GM19468 (cell line): ENCODE data around the gene MYH15.
A peak's percentile ranks its signal among the peaks of the same experiment; 100 is the strongest.

Experiments
- ATAC-seq: cut with Tn5 transposase; IDR thresholded peaks from one replicate; pipeline ENCODE4 v1.9.1; 2021; ENCODE audit warnings: mild to moderate bottlenecking, moderate library complexity, moderate number of reproducible peaks; ENCODE audit not compliant: unreplicated experiment; ENCODE audit errors: extremely low read depth

Gene MYH15

DNA sequence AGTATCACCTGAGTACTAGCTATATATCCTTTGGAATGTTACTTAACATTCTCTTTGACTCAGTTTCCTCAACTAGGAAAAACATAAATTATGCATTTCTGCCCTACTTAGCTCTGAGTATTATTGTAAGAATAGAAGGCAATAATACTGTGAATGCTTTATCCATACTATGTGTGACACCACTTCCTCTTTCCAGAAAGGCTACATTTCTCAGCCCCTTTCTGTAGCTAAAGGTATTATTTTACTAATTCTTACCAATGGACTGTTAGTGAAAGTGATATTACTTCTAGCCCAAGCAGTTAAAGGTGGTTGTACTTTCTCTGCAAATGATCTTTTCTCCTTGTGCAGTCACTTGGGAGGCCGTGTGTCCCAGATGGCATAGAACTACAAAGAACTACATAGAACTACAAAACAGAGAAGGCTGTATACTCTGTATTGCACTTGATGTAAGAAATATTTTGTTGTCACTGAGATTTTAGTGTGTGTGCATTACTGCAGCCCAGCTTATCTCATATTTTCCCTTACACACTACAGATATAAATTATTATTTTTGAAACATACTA is 35.1 kb downstream of the MYH15 start:
- no peak for ATAC-seq

DNA sequence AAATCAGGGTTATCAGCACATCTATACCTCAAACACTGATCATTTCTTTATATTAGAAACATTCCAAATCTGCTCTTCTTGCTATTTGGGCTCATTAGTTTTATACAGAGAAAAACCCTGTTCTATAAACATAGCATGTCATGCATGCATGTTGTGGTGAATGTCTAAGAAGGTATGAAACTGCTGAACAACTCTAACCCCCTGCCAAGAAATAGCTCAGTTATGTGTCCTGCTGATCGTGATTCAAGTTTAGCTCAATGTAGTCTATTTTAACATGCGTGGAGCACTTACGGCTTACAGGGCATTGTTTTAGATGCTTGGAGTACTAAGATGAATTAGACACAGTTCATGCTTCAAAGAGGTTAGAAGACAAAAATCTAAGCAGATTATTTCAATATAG is 35.8 kb downstream of the MYH15 start:
- no peak for ATAC-seq

DNA sequence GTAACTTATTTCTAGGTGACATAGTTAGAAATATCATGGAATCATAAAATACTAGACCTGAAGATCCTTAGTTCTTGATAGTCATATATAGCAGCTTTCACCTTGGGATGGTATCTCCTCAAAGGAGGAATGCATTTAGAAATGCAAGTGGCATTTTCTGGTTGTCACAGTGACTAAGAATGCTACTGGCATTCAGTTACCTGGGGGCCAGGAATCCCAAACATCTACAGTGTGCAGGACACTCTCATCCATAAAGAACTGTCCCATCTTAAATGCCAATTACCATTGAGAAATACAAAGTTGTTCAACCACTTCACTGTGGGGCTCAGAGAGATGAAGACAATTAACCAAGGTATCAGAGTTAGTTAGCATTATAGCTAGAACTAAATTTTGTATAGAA is 36.7 kb downstream of the MYH15 start:
- no peak for ATAC-seq

DNA sequence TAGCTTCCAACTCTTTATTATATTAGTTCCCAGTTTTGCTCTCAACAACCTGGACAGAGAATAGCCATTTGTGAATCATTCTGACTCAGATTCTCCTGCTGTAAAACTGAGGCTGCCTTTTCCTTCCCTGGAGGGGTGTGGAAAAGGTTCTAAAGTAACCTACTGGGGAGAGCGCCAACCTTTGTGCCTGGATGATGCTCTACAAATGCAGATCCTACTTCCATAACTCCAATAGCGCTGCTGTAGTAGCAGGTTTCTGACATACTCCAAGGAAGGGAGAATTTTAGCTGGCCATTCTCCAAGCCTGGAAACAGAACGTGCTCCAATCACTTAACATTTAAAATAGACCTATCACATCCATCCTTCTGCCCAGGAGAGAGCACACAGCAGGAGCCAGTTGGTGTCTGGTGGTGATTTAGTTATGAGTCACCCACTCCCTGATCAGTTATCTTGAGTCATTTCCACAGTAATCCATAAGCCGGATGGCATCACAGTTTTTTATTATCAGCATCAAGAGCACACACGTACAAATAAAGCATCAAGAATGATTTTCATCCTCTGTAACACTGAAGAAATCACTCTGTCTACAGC is 38.3 kb downstream of the MYH15 start:
- ATAC-seq, result no peak

DNA sequence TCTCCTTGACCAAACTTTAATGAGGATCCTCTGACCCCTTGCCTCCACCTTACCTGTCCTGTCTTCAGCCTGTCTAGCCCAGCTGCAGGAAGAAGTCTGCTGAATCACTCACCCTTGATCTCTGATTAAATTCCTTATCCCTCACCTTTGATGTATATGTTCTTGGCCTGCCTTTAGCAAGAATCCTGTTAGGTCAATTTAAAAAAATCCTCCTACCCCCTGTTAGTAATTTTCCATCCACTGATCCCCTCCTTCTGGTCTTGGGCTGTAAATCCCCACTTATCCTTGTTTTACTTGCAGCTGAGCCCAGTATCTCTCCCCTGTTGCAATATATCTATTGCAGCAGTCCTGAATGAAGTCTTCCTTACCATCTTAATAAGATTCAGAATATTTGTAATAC is 39.0 kb downstream of the MYH15 start:
- no peak for ATAC-seq

DNA sequence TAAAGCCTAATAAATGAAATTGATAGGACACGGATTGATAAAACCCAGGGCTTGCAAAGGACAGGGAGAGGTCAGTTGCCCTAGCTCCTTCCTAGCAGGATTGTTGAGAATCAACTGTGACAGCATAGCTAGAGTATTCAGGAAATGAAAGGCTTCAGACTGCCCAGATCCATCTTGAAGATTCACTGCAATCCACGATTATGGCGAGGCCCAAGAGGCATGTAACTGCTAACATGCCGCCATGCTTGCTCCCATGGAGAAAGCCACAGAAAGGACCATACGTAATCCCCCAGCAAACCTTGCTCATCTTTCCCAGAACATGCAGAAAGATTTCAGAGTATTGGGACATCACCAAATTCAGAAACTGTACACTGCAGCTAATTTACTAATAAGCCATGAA is 41.3 kb downstream of the MYH15 start:
- ATAC-seq, result no peak

DNA sequence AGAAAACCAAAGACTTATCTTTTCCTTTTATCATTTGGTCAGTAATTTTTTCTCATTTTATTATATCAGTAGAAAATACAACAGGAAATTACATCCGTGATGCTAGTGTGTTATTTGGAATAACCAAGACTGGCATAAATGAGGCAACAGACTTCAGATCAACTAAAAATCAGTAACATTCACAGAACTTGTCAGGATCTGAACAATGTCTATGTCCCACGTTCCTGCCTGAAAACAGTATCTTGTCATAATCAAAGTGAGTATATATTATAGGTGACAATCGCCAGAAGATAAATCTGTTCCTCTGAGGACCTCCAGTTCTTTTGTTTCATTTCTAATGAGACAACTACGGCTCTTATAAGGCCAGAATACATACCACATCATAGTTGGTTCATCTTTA is 41.8 kb downstream of the MYH15 start:
- no peak for ATAC-seq

DNA sequence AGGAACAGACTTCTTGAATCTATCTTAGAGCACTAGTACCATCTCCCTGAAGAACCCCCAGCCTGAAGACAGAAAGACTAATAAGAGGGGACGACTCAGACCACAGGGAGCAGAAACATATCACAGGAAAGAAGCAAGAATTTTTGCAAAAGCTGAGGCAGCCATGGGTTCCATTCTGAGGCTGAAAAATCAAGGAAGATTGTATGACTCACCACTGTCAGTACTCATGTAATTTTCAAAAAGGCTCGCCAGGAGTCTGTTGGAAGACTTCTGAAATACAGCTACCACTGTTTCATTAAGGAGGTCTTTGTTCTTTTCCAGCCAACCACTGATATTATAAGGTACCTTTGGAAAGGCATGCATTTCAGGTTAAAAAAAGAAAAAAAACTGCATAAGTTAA is 47.5 kb downstream of the MYH15 start:
- no peak for ATAC-seq

DNA sequence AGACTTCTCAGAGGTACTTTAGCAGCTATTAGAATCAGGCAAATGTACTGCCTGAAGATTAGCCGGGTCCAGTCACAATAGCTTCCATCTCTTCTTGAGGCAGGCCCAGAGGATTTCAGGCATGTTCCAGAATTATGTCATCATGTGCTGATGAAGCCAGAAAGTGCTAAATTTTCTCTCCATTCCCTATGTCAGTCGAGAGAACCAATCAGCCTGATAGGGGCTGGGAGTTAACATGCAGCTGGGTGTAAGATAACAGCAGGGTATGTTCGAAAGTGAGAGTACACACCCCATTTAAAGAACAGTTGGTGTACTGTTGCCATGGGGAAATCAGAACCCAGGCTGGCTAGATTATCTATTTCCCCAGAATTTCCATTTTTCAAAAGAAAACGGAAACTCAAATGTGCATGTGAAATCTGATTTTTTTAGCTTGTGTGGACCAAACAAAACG is 48.7 kb downstream of the MYH15 start:
- ATAC-seq, result no peak

DNA sequence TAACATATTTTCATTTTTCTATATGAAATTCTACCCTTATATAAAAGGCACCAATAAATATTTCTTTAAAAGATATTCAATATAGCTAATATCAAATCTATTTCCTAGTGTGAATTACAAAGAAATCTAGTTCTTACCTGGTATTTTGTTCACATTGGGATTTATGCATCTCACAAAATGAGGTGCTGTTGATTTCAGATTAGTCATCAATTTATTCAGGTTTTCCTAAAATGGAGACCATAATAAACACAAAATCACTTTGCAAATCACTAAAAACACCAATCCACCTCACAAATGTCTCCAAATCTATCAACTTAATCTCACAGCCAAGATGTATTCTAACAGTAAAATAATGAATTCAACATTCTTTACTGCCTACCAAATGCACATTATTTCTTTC is 51.2 kb downstream of the MYH15 start:
- ATAC-seq, result no peak

DNA sequence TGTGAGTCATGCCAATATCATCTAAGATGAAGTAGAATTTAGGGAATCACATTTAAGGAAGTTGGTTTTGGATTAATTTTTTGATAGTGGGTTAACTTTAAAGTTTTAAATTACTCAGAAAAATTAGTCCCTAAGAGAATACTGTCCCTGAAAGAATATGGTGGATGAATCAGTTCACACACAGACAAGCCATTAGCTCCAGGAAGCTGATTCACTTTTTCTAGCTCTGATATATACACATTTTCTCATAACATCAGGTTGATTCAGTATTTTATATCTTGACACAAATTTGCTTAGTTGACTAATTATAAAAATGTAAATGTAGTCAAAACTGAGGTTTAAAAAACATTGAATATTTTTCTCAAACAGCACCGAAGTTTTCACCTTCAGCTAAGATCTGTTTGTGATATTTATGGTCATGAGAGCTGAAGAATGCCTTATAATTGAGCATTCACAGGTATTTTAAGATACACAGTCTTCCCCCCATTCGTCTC is 55.1 kb downstream of the MYH15 start:
- ATAC-seq, result no peak

DNA sequence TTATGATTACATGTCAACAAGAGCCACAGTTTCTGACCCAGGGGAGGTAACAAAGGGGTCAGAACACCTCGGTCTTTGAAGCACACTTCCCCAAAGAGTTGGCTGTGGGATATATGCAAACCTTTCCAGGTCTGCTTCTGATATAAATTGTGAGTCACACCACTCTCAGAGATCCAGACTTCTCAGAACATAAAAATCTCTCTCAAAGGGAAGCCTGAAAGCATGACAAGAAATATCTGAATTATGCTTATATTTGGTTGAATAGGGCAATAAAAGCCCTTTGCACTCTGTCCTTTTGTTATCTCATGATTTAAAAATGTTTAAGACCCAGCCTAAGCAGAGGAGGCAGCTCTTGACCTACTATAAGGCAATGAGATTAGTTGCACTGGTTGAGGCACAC is 56.8 kb downstream of the MYH15 start:
- ATAC-seq, result no peak

DNA sequence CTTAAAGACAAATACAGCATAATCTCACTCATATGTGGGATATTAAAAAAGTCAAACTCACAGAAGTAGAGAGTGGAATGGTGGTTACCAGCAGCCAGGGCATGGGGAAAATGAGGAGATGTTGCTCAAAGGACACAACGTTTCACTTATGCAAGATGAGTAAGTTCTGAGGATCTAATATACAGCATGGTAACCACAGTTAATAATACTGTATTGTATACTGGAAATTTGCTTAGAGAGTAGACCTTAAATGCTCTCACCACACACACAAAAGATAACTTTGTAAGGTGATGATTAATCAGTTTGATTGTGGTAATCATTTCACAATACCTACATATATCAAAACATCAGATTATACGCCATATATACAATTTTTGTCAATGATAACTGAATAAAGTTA is 60.0 kb downstream of the MYH15 start:
- ATAC-seq, result no peak

DNA sequence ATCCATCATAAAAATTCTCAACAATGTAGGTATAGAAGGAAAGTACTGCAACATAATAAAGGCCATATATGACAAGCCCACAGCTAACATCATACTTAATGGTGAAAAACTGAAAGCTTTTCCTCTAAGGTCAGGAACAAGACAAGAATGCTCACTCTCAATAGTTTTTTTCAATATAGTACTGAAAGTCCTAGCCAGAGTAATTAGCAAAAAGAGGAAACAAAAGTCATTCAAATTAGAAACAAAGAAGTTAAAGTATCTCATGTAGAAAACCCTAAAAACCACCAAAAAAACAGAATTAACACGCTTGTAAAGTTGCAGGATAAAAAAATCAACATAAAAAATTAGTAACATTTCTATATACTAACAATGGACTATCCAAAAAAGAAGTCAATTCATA is 61.8 kb downstream of the MYH15 start:
- ATAC-seq, result peak; percentile 83

DNA sequence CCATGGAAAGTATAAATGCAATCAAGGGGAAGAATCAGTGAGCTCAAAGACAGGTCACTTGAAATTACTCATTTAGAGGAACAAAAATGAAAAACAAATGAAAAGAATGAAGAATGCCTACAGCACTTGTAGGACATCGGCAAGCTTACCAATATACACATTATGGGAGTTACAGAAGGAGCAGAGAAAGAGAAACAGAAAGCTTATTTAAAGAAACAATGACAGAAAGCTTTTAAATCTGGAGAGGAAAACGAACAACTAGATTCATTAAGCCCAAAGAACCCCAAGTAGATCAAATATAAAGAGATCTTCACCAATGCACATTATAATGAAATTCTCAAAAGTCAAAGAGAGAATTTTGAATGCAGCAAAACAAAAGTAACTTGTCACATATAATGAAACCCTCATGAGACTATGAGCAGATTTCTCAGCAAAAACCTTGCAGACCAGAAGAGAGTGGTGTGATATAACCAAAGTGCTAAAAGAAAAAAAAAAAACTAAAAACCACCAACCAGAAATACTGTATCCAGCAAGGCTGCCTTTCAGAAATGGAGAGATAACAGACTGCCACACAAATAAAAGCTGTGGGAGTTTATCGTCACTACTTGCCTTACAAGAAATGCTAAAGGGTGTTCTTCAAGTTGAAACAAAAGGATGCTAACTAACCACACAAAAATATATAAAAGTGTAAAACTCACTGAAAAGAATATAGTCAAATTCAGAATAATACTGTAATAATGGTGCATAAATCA is 63.1 kb downstream of the MYH15 start:
- no peak for ATAC-seq

DNA sequence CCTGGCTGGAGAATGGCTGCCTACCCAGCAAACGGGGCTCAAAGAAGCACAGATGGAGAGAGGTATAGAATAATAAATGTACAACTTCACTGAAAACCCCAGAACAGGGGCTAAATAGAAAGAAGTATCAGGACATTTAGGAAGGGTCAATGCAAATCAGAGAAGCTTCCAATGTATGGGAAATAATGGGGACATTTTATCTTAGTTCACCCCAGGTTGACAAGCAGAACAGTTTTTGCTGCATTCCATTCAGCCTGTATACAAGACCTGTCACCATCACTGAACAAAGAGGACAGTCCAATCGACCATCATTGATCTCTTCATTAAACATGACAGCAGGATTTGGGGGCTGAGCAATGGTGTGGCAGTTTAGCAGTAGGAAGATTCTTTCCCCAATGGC is 68.1 kb downstream of the MYH15 start:
- no peak for ATAC-seq

DNA sequence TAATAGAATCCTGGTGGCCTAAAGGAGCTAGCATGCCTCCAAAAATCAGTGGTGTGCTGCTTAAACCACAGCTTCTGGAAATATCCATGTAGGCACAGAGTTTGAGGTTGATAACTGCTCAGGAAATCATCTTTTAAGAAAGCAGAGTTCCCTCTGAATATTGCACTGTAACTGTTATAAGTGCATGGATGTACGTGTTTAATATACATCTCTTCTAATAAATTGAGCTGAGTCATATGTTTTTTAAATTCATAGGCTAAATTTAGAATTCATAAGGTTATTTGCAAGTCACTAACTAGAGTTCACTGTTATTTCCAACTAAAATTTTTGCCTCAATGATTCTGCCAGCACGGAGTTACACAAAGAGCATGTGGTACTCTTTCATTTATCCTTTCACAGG is 68.9 kb downstream of the MYH15 start:
- no peak for ATAC-seq

DNA sequence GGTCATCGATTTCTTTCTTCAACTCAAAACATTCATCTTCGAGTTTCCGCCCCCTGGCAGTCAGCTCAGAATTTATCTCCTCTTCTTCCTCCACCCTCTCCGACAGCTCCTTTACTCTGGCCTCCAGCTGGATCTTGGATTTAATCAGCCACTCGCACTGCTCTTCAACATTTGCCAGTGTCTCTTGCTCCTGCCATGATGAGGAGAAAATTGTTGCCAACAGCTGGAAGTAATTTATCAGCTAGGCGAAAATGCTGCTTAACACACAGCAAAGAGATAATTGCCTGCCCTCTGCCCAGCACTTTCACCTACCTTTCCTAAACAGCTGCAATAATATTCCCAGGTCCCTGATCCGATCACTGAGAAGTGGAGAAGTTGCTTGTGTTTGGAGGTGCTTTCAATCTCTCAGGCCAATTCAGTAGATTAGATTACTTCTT is 69.3 kb downstream of the MYH15 start:
- no peak for ATAC-seq

DNA sequence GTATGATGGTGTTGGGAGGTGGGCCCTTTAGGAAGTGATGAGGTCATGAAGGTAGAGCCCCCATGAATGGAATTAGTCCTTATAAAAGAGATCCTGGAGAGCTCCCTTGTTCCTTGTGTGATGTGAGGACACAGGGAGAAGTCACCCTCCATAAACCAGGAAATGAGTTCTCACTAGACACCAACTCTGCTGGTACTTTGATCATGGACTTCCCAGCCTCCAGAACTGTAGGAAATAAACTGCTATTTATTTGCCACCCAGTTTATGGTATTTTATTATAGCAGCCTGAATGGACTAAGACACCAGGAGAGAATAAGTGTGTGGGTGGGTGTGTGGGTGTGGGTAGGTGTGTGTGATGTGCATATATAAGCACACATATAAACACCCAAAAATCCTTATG is 71.9 kb downstream of the MYH15 start:
- ATAC-seq, result no peak

DNA sequence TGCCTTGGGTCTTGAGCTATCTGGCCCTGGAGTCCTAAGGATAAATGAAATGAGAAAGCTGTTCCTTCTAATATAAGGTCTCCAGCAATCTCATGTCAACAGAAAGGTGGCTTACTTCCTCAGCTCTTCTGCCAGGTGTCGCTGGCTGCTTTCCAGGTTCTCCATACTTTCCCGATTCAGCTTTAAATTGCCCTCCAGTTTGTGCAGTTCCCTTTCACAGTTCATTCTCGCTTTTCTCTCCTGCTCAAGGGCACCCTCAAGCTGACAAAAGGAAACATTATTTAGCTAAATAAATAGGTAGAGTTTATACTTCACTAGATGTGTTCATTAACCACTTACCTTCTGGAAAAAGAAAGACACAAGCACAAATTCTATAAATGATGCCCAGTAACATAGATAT is 73.0 kb downstream of the MYH15 start:
- no peak for ATAC-seq

DNA sequence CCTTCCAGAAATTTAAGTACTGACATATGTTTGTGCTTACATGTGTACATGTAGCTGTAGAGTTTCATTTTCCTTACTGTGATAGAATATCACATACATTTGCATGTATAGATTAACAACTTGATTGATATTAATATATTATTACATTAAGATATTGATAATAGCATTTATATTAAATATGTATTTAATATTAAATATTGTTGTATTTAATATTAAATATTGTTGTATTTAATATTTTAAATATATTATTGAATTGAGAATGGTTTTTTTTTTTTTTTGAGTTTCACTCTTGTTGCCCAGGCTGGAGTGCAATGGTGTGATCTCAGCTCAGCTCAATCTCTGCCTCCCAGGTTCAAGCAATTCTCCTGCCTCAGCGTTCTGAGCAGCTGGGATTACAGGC is 76.5 kb downstream of the MYH15 start:
- ATAC-seq, result no peak

DNA sequence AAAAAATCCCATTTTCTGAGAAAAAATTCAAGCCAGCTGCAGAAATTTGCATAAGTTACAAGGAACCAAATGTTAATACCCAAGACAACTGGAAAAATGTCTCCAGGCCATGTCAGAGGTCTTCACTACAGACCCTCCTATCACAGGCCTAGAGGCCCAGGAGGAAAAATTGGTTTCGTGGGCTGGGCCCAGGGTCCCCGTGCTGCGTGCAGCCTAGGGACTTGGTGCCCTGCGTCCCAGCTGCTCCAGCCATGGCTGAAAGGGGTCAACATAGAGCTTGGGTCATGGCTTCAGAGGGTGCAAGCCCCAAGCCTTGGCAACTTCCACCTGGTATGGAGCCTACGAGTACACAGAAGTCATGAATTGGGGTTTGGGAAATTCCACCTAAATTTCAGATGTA is 78.0 kb downstream of the MYH15 start:
- no peak for ATAC-seq
